COLO668 (cell line): ENCODE data around the gene SCNN1A.

ENCODE experiments used
- DNase-seq: peaks from one replicate; lab custom pipeline; 2025; ENCODE audit not compliant: unreplicated experiment; lab: John Stamatoyannopoulos, UW

The SCNN1A gene

GRCh38 chr12:6384499-6385436, 9.4 kb upstream of the SCNN1A start:
- DNase-seq, result peak; percentile 22

- peak; percentile 88 for DNase-seq
These were observed 8.5 kb upstream of the SCNN1A start, which contains the start of gene LTBR for GRCh38 chr12:6383572-6384498. Gene LTBR (plus strand): TSS chr12:6384162. CDS start chr12:6384359, 197 bp downstream.

DNA sequence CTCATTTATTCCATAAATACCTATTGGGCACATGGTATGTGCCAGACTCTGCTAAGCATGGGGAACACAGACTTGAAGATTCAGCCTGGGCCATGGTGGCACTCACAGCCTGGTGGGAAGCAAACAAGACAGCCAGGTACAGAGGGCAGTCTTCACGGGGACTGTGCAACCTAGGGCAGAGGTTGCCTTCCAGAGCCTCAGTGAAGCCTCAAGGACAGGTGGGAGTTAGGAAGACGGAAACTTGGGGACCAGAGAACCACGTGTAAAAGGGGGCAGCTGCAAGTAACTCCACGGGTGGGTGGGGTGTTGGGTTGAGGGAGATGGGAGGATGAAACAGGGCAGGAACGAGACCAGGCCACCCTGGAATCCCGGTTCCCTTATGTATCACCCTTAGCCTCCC, 7.6 kb upstream of the SCNN1A start:
- no peak for DNase-seq

DNA sequence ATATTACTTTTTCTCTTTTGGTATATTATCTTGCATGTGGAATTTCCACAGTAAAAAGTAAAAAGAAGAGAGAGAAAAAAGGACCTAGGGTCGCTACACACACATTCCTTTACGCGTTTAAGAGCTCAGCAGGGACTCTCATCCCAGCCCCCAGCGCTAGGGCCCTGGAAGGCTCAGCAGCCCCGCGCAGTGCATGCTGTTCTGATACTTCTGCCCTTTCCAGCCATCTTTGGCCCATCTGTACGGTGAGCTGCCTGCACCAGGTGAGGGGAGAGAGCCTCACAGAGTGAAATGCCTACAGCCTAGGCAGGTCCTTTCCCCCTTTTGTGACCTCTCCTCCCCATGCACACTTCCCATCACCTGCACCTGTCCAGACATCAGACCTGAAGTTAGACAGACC, 7.0 kb upstream of the SCNN1A start:
- DNase-seq, result no peak

GRCh38 chr12:6380141-6381121, 5.1 kb upstream of the SCNN1A start:
- no peak for DNase-seq

GRCh38 chr12:6378709-6379472, 3.5 kb upstream of the SCNN1A start:
- no peak for DNase-seq

DNA sequence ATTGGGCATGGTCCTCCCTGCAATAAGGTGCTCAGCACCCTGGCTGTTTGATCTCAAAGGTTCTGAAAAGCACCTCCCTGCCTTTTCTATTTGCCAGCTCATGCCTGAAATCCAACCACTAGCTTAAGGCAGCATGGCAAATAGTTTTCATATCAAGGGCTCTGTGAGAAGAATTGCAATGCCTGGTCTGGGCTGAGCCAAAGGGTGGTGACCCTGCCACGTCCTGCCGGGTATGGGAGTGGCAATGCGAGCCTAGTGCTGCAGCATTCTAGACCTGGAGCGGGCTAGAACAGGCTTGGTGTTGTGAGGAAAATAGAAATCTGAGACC, 2.3 kb upstream of the SCNN1A start:
- peak; percentile 2 for DNase-seq

DNA sequence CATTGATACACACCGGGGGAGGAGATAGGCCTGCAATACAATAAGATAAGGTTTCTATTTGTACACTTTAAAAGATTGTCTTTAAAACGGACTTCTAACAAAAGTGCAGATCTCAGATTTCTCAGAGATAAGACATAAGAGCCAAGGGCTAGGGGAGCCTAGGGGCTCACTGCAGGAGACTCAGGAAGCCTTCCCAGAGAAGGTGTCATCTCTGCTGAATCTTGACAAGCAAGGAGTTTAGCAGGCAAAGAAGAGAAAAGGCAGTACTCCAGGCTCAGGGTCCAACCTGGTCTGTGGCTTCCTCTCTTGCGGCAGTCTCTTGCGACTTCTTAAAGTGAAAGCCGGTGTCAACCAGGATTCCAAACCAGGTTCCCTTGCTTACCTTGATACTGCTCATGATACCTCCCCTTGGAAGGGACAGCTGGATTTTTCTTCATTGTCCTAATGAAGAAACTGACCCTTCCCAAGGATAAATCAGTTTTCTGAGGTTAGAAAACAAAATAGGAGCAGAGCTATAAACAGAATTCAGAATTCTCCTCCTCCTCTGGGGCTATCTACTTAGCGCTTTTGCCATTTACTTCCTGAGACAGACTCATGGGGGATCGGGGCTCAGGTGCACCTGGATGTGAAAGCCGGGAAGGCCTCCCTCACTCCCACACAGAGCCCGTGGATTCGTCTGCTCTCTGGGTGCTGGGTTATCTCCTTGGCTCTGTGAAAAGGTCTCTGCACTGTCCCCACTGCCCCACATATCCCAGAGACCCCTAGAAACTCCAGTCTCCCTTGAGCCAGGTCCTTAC, 1.7 kb upstream of the SCNN1A start:
- no peak for DNase-seq

DNA sequence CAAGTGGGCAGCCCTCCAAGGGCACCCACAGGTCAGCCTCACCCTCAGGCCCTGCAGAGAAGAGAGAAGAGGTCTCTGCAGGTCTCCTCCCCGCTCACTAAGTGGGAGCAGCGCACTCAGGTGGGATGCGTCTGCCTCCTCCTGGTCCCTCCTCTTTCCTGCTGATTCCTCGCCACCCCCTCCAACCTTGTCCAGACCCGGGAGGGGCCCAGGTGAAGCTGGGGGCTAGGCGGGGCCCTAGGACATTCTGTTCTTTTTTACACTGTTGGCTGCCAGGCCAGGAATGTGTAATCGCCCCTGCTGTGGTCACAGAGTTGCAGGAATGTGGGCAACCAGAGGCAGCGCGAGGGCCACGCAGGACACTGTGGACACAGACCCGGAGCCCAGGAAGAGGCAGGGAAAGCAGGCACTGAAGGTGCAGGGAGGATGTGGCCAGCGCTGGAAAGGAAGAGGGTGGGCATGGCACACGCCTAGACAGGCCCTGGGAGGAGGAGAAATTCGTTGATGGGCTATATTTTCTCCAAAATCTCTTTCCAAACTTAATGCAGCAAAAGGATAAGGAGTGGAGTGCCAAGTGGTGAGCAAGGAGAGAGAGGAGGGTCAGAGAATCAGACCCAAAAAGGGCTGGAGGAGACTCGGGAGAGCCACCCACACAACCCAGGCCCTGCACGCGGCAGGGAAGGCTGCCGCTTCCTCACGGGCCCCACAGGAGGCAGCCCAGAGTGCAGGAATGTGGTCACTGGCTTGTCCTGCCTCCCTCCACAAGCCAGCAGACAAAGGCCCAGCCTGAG, 911 bp upstream of the SCNN1A start:
- peak; percentile 49 for DNase-seq

DNA sequence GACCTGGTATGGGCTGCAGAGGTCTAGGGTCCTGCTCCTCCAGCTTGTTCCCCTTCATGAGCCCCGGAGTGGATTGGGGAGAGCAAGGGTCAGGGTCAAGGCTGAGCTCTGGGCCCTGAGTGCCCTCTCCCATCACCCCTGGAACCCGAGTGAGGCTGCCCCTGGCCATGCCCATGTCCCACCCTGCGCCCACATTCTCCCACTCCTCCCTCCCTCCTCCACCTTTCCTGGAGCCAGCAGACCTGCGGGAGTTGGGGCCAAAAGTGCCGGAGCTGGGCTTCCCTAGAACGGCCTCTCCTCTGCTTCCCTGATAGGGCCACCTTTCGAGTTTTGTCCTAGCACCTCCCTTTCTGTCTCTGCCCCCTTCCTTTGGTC, 590 bp downstream of the SCNN1A start:
- DNase-seq, result peak; percentile 10

GRCh38 chr12:6374028-6374785, 1.2 kb downstream of the SCNN1A start:
- peak; percentile 5 for DNase-seq

GRCh38 chr12:6373022-6373787, 2.2 kb downstream of the SCNN1A start:
- DNase-seq, result peak; percentile 79

- peak; percentile 60 for DNase-seq
These were observed 2.9 kb downstream of the SCNN1A start for GRCh38 chr12:6372403-6373003.

DNA sequence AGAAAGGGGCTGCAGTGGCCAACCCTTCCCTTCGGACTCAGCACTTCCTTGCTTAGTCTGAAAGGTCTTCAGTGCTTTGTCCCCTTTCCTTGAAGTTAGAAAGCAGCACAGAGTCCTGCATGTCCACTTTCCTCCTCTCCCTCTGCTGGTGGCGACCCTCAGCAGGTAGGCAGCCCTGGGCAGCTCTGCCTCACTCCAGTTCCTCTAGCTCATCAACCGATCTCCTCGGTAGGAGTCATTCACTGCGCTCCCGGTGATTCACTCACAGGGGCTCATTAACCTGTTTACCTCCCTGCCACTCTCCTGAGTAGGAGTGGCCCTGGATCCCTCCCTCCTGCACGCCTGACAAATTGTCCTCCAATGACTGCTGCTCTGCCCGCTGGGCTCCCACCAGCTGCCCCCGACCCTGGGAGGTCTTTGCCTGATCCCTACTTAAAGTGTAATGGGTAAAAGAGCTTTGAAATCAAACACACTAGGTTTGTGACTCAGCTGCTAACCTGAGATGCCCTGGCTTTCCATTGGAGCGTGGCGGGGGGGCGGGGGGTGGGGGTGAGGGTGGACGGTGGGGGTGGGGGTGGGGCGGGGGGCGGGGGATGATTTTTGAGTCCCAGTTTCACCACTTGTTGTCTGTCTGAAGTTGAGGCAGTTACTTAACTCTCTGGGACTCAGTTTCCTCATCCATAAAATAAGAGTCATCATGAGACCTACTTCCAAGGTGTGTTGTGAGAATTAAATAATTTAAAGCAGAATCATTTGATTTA, 4.2 kb downstream of the SCNN1A start:
- DNase-seq, result peak; percentile 83

DNA sequence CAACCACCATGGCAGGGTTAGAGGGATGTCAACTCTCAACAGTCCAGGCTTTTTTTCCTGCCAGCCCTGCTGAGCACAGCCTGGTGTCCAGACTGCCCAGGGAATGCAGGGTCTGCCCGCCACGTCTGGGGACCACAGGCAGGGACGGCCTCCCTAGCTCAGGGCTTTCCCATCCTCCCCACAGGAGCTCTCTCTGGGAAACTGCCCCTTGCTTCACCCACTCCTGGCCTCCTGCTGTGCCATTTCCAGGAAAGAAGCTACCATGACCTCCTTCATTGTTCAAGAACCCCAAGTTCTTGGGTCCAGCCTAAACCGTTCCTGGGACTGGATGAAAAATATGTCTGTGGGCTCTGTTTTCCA, 4.8 kb downstream of the SCNN1A start:
- no peak for DNase-seq
